ENCODE measurements around the gene ZNF684.
"Not testable (repeated sequence)": the region's sequence is repeated elsewhere in the genome, so short reads cannot be mapped to it uniquely, and the experiment has no call there.

The ZNF684 gene

DNA sequence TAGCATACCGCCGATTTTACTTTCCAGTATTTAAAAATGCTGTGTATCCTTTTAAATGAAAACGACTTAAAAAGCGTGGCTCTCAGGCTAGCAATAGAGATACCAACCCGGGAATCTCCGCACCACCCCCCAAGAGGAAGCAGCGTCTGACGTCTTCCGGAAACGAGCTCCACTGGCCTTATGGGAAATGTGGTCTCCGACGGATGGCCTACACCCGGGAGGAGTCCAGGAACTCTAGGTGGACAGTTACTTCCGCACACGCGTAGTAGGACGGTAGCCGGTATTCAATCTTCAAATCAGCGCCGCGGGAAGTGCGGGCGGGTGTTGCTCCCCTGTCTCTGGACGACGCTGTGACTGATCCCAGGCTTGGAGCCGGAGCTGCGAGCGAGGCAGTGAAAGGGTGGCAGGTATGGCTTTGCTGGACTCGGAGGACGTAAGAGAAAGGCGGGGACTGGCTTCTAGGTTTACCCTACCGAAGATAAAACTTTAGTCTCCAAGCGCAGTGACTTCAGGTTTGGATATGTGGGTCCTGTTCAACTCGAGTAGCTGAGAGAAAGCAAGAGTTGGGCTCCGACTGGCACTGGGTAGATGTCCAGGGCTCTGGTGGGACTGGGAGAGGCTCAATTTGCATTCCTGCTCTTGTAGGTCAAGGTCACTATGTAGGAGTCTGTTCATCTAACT, at the start of gene ZNF684:
TSS of gene ZNF684 (plus strand) at position 257 of the 681 bp plus-strand sequence. CDS start 1,530 bp downstream, outside the sequence.
- DNase-seq: peak; percentile 76
- TF ChIP-seq, protein P1, sequence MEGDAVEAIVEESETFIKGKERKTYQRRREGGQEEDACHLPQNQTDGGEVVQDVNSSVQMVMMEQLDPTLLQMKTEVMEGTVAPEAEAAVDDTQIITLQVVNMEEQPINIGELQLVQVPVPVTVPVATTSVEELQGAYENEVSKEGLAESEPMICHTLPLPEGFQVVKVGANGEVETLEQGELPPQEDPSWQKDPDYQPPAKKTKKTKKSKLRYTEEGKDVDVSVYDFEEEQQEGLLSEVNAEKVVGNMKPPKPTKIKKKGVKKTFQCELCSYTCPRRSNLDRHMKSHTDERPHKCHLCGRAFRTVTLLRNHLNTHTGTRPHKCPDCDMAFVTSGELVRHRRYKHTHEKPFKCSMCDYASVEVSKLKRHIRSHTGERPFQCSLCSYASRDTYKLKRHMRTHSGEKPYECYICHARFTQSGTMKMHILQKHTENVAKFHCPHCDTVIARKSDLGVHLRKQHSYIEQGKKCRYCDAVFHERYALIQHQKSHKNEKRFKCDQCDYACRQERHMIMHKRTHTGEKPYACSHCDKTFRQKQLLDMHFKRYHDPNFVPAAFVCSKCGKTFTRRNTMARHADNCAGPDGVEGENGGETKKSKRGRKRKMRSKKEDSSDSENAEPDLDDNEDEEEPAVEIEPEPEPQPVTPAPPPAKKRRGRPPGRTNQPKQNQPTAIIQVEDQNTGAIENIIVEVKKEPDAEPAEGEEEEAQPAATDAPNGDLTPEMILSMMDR (IDR thresholded peaks at IDR 0.05): no peak
- Mint-ChIP-seq H3K4me1 (peaks cover 25% of the 10 kb centered on the region), H3K27me3 (ENCODE audit: low read depth, poor library complexity) (peaks cover 13% of the 10 kb centered on the region), H3K9me3 (peaks cover 52% of the 10 kb centered on the region), H3K27ac (peak within 1 kb of the TSS; percentile 94), H3K36me3 (ENCODE audit: low read depth) (peaks cover 23% of the 10 kb centered on the region), H3K4me3 (peak within 1 kb of the TSS; percentile 92)

DNA sequence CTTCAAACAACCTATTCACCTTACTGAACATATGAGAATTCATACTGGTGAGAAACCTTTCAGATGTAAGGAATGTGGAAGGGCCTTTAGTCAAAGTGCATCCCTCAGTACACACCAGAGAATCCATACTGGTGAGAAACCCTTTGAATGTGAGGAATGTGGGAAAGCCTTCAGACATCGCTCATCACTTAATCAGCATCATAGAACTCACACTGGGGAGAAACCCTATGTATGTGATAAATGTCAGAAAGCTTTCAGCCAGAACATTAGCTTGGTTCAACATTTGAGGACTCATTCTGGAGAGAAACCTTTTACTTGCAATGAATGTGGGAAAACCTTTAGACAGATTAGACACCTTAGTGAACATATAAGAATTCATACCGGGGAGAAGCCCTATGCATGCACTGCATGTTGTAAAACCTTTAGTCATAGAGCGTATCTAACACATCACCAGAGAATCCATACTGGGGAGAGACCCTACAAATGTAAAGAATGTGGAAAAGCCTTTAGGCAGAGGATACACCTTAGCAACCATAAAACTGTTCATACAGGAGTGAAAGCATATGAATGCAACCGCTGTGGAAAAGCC, 36.0 kb upstream of the ZNF684 start:
- no peak overlapping the region for H3K27ac Mint-ChIP-seq
- TF ChIP-seq, protein P1 (IDR thresholded peaks at IDR 0.05): no peak
- no peak for DNase-seq
- no peaks in the 10 kb centered on the region for H3K4me1 Mint-ChIP-seq
- H3K9me3 Mint-ChIP-seq: peaks cover 90% of the 10 kb centered on the region
- peaks cover 94% of the 10 kb centered on the region for H3K36me3 Mint-ChIP-seq (ENCODE audit: low read depth)
- H3K4me3 Mint-ChIP-seq: no peak overlapping the region
- peaks cover 10% of the 10 kb centered on the region for H3K27me3 Mint-ChIP-seq (ENCODE audit: low read depth, poor library complexity)

DNA sequence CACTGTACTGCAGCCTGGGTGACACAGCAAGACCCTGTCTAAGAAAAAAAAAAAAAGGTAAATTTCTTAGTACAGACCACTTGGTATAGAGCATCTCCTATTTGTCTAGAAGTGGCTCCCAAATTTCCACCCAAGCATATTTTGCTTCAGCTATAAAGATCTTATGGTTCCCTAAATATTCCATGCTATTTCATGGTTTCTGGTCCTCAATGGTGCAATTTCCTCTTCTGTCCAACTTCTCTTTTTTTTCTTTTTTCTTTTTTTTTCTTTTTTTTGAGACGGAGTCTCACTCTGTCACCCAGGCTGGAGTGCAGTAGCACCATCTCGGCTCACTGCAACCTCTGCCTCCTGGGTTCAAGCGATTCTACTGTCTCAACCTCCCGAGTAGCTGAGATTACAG, 28.8 kb upstream of the ZNF684 start:
- Mint-ChIP-seq H3K27me3 (ENCODE audit: low read depth, poor library complexity) (peaks cover 18% of the 10 kb centered on the region), H3K9me3 (peaks cover 93% of the 10 kb centered on the region), H3K36me3 (ENCODE audit: low read depth) (peaks cover 88% of the 10 kb centered on the region)
- not testable (repeated sequence) for H3K4me1 Mint-ChIP-seq, H3K27ac Mint-ChIP-seq, H3K4me3 Mint-ChIP-seq, DNase-seq

DNA sequence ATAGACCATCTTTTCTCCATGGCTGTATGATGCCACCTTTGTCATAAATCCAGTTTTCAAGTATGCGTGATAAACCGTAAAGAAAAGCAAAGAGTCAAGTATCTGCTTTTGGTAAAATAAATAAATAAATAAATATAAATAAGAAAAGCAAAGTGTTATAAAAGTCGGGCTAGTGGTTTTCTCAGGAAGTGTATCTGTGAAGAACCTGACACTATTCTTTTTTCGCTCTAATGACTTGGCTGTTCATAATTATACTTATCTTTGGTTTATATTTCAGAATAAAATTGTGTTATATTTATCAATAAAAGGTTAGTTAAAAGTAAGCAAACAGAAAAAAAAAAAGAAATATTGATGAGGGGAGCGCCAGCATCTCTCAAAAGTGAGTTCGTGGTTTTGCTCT, 23.5 kb upstream of the ZNF684 start:
- Mint-ChIP-seq H3K27me3 (ENCODE audit: low read depth, poor library complexity) (peaks cover 10% of the 10 kb centered on the region), H3K4me3 (peak overlapping the region; percentile 78), H3K36me3 (ENCODE audit: low read depth) (peaks cover 89% of the 10 kb centered on the region), H3K27ac (no peak overlapping the region), H3K4me1 (peaks cover 8% of the 10 kb centered on the region), H3K9me3 (peaks cover 90% of the 10 kb centered on the region)
- DNase-seq: no peak
- TF ChIP-seq, protein P1 (IDR thresholded peaks at IDR 0.05): no peak

DNA sequence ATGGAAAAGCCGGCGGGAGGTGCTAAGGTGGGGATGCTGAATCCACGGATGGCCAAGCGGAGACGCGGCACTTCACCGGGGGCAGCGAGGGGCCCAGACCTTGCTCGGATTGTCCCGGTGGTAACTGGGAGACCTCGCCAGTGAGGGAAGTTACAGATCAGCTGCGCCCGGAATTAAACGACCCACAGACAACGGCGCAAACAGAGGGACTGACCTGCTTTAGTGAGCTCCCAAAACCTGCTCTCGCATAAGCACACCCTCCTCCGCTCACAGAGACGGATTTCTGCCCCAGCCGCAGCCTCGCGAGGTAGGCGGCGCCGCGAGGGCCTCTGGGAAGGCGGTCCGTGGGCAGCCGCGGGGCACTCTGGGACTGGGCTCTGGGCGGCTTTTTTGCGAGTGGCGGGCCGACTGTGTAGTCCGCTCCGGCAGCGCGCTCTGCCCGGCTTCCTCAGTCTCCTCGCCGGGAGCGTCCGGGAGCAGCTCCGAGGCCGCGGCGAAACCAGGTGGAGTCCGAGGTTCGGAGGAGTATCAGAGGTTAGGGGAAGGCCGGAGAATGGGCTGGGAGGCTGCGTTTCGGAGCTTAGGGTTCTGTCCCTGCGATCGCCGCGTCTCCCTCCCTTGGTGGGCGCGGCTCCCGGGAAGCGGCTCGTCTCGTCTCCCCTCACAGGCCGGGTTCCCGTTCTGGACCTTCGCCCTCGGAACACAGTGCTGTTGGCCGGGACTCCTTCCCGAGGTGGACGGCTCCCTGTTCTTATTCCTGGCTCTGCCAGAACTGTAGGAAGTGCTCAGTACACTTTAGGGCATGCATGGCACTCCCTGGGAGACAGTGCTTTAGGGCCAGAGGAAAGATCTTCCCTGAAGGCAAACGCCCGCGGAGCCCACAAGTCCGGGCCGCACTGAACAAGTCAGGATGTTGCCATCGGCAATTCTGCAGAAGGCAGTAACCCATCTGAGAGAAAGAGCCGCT, 22.8 kb upstream of the ZNF684 start, which contains the start of gene EXO5:
TSS of gene EXO5 (plus strand) at position 393 of the 967 bp plus-strand sequence. CDS start 5,778 bp downstream, outside the sequence.
- peaks cover 88% of the 10 kb centered on the region for H3K36me3 Mint-ChIP-seq (ENCODE audit: low read depth)
- peaks cover 8% of the 10 kb centered on the region for H3K4me1 Mint-ChIP-seq
- peaks cover 90% of the 10 kb centered on the region for H3K9me3 Mint-ChIP-seq
- peak within 1 kb of the TSS; percentile 78 for H3K4me3 Mint-ChIP-seq
- H3K27me3 Mint-ChIP-seq (ENCODE audit: low read depth, poor library complexity): peaks cover 10% of the 10 kb centered on the region
- TF ChIP-seq, protein P1 (IDR thresholded peaks at IDR 0.05): no peak
- H3K27ac Mint-ChIP-seq: peak within 1 kb of the TSS; percentile 32
- DNase-seq: peak; percentile 58

DNA sequence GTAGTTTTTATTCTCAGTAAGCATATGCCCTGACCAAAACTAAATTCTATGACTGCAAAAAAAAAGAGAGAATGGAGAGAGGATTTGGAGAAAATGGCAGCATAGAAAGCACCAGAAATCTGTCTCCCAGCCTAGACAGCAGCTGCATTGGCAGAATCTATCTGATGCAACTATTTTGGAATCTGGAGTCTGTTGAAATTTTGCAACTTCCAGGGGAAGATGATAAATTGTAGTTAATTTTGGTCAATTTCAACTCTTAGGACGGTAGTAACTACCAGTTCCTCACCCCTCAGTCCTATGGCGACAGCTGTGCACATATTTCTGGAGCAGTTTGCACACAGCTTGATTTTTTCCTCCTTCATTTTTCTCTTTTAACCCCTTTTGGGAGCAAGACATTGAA, 11.9 kb upstream of the ZNF684 start:
- H3K27ac Mint-ChIP-seq: no peak overlapping the region
- TF ChIP-seq, protein P1 (IDR thresholded peaks at IDR 0.05): no peak
- DNase-seq: no peak
- peaks cover 92% of the 10 kb centered on the region for H3K9me3 Mint-ChIP-seq
- H3K27me3 Mint-ChIP-seq (ENCODE audit: low read depth, poor library complexity): peaks cover 2% of the 10 kb centered on the region
- H3K36me3 Mint-ChIP-seq (ENCODE audit: low read depth): peaks cover 69% of the 10 kb centered on the region
- H3K4me1 Mint-ChIP-seq: no peaks in the 10 kb centered on the region
- no peak overlapping the region for H3K4me3 Mint-ChIP-seq
